ENCODE data around the gene PJA1.

Gene PJA1

DNA sequence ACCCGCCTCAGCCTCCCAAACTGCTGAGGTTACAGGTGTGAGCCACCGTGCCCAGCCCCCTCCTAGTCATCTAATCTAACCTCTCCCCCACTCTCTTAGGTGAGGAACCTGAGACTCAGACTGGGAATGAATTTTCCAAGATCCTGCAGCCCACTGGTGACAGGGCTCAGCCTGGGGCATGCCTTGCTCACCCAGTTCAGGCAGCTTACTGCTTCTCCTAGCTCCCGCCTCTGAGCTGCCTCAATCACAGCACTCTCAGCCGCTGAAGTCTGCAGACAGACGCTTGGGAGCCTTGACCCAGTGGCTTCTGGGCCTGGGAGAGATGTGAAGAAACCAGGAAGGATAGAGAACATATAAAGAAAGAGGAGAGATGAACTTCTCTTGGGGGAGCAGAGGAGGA lies 24.4 kb downstream of the PJA1 start:
- no peak for DNase-seq

DNA sequence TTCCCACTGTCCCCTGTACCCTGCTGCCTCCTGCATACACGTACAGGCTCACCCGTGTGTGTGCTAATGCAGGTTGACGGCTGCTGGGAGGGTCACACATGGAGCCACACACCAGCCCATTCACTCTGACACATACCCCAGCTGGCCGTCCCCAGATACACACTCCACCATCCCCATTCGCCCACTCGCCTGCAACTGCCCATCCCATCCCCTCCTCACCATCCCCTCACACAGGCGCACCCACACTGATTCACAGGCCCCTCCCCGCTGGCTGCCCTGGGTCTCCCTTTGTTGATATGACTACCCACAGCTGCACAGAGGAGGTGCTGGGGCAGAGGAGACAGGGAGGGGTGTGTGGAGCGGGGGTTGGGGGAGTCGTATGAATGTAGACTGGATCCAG lies 25.7 kb downstream of the PJA1 start:
- DNase-seq = no peak

DNA sequence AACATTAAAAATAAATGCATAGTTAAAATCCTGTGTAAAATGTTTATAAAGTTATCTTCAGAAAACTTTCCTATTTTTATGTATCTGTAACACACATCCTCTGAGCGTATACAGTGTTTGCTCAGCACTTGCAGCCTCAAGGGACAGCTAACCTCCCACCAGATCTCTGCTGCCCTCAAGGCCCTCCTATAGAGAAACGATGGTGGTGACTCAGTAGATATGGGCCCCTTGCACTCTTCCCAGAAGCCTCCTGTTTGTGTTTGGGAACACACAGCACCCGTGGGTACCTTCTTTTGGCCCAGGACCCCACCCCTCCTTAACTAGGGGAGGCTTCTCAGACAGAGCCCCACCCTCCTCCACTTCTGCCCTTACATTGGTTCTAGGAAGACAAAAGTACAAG lies 26.7 kb downstream of the PJA1 start:
- DNase-seq = no peak

DNA sequence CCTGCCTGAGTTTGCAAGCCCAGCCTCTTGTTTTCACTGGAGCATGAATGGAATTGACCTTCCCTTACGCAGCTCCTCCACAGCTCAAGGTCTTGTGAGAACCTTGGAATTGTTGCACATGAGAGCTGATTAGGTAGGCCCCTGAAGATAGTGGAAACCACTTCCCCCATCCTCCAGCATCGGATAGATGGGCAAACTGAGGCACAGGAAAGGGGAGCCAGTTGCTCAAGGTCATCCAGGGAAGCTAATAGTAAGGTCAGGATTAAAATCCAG lies 27.2 kb downstream of the PJA1 start:
- DNase-seq = no peak

DNA sequence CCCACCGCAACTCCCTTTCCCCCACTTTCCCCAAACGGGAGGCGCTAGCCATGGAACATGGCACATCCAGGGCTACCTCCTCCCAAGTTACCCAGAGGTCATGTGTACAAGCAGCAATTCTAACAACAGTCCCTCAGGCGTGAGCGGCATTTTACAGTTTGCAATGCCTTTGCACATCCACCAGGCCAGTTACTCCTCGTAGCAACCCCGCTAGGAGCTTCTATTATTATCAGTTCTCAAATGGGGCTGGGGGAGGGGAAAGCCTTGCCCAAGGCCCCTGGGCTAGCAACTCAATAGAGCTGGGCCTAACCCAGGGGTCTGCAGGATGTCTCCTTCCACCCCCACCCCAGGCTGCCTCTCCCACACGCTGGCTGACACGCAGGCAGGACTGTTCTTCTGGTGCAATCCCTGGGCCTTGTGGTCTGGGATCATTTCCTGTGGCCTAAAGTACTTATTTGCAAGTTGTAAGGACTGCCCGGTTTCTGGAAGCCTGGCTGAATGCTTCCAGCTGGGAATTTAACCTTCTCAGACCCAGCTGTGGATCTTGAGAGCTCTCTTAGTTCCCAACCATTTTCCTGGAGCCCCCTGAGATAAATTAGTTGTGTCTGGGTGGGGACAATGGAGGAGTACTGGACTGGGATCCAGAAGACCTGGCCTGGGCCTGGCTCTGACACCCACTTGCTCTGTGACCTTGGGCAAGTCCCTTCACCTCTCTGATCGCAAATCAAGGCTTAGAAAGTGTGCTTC lies 27.7 kb downstream of the PJA1 start:
- DNase-seq = no peak

DNA sequence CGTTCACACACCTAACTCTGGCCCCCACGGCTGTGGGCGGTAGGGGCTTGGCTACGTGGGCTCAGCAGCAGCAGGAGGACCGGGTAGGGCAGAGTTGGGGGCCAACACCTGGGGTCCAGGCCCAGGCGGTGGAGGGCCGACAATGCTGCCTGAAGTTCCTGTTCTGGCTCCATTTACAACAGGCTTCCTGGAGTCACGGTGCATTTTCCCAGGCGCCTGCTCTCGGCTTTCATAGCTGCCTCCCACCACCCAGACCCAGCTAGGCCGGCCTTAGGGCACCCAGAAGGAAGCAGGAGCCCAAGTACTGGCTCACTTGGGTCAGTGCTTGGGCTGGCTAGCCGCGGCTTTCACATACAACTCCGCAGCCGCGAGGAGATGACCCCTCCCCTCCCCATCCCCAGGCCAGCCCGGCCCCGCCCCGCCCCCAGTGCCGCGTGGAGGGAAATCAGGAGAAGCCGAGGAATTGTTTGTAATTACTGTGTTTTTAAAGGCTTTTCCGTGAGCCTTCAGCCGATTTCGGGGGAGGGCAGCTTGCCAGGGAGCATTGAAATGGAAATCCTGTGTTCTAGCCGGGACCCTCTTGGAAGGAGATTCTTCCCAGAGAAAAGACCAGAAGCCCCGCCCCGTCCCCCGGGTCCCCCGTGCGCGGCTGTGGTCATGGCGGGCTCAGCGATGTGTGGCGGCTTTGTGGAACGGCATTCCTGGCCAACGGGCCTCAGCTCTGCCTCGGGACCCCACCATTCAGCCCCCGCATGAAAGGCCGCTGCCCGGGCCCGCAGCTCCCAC lies 28.5 kb downstream of the PJA1 start:
- no peak for DNase-seq

DNA sequence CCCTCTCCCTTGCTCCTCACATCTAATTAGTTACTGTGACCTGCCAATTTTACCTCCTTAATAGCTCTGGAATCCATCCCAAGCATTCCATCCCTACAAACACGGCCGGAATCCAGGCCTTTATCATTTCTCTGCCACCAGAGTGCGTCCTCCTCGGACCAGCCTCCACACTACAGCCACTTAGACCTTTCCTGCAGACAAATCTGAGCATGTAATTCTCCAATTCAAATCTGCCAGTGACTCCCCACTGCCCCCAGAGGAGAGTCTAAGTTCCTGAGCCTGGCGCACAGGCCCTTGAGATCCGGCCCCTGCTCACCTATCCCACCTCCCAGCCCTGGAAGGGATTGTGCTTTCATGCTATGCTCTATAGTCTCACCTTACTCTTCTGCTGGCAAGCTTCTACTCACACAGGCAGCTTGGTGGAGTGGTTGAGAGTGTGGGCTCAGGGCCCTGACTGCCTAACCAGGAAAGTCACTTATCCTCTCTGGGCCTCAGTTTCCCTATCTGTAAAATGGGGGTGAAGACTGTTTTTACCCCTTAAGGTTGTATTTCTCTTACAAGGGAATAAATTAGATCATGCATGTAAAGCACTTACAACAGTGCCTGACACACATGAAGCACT lies 31.2 kb downstream of the PJA1 start:
- DNase-seq = no peak

DNA sequence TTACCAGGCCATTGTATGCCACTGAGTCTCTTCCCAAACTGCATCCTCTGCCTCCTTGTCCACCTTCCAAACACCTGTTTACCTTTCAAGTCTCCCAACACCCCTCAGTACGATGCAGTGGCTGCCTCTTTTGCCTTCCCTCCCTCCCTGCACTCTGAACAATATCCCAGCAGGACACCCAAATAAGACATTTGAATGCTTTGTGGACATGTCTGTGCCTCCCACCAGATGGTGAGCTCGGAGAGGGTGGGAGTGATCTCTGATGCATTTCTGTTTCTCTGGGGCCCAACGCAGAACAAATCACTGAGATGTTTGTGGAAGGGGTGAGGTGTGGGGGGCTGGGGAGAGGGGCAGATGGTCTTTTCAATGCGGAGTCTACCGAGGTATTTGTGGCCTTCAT lies 33.4 kb downstream of the PJA1 start:
- DNase-seq = no peak

DNA sequence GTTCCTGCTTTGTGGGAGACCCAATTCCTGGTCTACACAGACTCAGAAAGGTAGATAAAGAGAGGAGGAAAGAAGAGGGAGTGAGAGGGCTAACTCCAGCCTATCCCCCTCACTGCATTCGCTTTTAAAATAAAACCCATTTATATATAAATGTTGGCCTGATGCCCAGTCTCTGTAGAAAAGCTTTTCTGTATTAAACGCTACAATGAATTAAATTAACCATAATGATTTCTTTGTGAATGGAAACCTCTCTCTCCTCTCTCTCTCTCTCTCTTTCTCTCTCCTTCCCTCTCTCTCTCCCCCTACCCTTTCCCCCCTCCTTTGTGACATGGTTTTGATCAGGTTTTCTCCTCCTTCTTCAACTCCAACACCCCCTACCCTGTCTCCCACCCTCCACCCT lies 34.8 kb downstream of the PJA1 start:
- DNase-seq = no peak

DNA sequence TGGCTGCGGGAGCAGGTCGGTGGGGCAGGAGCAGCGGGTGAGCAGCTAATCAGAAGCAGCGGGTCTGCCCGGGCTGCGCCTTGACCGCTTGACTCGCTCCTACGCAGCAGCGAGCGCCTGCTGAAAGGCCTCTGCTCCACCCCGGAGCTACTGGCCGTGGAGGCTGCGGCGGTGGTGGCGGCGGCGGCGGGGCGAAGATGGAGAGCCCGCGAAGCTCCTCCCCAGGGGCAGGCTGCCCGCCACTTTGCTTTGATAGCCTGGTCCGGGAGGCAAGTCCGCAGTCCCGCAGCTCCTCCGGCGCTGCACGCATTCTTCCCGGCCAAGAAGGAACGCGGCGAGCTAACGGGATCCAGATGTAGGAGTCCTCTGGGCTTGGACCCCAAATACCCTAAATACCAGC lies 36.7 kb downstream of the PJA1 start:
- DNase-seq = no peak

DNA sequence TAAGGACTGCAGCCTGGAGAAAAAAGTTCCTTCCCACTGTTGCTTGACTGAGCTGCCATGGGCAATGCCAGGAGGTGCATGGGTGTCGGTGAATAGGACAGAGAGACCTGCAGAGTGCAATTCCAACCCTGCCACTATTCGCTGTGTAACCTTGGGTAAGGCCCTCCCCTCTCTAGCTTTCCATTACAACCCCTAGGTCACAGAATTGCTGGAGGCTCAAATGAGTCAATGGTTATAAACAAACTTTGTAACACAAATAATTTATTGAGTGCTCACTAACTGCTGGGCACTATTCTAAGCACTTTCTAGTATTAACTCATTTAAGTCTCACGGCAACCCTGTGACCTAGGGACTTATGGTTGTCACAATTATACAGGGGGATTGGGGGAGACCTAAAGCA lies 37.8 kb downstream of the PJA1 start:
- no peak for DNase-seq

DNA sequence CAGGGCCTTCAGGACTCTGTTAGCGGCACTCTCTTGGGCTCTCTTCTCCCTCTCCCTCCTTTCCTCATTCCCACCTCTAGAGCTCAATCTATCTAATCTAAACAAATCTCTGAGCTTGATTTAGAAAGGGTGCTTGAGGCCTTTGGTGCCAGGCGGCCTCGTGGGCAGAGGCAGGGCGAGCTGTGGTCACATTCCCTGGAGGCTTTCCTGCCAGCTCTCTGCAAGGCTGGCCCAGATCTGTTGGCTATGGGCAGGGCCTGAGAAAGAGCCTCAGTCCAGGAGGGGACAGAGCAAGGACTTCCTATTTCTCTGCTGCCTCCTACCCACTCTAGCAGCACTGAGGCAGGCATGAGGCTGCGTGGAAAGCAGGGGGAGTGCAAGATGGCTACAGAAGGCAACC lies 38.6 kb downstream of the PJA1 start:
- no peak for DNase-seq

DNA sequence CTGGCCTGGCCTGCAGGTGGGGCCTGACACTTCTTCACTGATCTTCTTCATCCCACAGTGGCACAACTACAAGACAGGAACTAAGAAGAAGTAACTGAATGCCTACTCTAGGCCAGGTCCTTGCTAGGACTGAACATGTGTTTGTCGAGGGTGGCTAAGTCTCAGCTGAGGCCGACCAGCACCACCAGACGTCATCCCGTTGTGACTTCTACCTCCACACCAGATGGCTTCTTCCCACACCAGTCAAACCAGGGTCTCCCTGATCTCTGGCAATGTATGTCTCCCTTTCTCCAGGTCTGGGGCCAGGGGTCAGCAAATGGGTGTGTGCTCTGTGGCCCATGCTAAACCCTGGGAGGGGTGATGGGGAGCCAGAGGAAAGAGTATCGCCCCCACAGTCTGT lies 40.2 kb downstream of the PJA1 start:
- DNase-seq = no peak

DNA sequence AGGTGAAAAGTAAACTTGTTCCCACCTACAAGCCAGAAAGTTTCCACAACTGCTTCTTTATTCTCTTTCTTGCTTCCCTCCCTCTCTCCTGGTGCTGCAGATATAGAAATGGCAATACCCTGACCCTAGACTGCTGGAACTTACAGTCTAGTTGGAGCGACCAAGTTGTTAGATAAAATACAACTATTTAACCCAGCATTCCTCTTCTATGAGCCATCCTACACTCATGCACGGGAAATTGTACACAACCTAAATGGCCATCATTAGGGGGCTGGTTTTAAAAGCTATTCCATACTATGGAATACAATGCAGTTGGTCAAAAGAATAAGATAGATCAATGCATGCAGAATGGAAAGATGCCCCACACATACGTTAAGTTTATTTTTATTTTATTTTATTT lies 41.1 kb downstream of the PJA1 start:
- no peak for DNase-seq

DNA sequence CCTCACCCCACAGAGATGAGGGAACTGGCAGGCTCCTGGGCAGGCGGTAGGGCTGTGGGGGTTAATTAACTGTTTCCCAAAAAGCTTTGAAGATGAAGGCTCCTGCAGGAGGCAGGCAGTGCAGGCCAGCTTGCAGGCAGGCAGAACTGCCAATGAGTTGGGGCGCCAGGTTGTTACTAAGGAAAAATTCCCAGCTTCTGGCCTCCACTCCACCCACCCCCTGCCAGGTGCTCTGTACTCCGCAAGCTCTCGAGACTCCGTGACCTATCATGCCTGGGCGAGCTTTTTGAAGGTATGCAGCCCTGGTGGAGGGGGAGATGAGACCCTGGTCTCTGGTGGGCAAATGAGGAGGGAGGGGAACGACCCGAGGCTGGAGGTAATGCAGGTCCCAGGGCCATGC lies 41.8 kb downstream of the PJA1 start:
- no peak for DNase-seq

DNA sequence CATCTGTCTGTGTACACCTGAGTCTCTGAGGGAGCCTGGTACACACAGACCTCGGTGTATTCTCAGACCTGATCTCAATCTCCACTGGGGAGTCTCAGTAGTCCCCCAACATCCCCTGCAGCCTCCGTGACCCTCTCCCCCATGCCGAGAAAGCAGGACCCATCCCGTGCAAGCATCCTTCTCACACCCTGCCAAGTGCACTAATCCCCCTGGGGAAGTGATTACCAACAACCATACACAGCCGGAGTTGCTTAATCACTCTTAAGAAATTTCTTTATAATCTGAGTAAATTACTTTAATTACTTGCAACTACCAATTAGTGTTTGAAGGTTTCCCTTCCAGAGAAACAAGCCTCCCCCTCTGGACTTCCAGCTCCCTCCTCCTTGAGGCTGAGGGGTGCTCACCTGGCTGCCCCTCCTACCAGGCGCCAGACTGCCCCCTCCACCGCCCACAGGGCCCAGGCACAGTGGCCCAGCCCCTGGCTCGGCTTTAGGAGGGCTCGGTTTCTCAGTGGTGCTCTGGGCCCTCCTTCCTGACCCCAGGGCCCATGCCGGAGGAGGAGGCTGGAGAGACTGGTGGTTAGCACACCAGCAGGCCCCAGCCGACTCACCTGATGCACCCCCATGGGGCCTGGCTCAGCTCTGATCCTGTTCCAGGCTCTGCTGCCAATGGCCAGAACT lies 43.8 kb downstream of the PJA1 start:
- DNase-seq = no peak

DNA sequence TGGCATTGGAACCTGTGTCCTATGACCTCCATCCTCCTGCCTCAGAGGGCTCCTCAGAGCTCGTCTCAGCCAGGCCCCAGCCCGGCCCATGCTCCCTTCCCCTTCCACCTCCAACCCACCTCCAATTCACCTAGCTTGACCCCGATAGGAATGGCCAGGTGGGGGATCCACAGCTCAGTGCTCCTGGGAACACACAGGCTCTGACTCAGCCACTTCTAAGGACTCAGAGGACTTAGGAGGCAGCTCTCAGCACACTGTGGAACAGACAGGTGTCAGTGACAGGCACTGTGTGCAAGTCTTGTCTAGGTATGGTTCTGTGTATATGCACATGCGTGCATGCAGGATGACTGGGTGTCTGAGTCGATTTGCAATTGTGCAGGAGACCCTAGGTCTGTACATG lies 44.8 kb downstream of the PJA1 start:
- DNase-seq = no peak

DNA sequence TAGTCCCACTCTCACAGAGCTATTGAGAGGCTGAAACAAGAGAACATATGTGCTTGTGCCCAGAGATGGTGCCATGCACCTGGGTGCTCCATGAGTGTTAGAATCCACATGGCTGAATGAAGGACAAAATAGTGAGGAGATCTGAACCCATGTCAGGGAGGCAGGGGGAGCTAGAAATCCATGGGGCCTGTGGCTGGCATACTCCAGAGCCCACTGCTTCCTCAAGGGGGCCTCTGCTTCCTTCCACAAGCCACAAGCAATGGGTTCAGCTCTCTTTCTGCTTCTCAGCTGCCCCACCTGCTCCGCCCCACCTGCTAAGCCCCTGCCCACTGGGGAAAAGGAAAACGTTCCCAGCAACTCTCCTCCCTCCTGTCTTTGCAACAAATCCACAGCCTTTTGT lies 46.1 kb downstream of the PJA1 start:
- no peak for DNase-seq

DNA sequence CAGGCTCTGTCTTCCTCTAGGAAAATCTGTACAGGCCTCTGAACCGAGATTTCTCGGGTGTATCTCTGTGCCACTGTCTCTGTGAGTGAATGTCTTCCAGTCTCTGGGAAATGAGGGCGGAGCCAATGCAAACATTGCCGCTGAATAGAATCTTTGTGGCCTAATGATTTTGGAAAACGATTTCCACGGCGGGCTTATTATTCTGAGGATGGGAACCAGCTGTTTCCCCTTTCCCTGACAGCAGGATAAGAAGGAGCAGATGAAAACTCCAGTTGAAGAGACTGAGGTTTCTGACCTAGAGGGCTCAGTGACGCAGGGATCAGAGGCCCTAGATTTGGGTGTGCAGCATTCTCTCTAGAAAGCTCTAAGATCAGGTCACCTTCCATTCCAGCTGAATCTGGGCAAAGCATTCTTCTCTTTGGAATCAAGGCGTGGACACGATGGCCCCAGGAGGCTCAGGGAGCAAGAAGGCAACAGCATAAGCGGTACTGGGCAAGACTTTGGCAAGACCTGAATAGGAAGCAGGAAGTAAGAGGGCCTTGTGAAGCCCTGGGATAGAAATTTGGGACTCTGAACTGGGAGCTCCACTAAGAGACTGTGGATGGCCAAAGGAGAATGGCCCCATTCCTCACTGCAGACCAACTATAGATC lies 47.3 kb downstream of the PJA1 start:
- DNase-seq = no peak

DNA sequence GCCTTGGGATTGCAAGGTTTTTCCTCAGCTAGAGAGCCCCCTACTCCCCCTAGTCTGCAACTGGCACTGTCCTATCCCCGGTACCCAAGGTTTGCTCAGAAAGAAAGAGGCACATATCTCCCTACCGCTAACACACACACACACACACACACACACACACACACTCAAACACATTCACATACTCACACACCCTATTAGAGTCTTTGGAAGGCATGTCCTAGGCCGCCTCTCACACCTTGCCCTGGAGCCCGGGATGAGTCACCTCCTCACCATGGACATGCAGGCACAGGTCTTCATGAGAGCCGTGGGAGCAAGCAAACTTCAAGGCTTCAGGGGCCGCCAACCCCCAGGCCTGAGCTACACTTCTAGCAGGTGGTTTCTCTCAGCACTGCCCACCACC lies 49.2 kb downstream of the PJA1 start:
- DNase-seq = no peak

DNA sequence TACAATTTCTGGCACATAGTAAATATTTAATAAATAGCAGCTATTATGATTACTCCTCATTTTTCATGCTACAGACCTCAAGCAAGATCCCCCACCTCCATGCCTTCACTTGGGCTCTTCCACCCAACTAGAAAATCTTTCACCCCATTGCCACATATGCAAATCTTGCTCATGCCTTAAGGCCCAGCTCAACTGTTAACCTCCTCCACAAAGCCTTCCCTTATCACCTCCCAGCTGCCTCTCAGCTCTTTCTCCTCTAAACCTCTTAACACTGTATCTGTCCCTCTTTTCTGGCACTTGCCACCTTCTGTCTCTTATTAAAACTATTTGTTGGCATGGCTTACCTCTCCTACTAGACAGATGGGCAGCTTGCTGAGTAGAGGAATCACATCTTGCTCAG lies 51.5 kb downstream of the PJA1 start:
- no peak for DNase-seq

Data from activated CD8-positive, alpha-beta memory T cell treated with anti-CD3 and anti-CD28 coated beads, Interleukin-2, amount 50 U/mL, for 4 hours (primary cell).